Measurements from ENCODE around the gene HBEGF.

- TF ChIP-seq CTCF (IDR thresholded peaks at IDR 0.05; ENCODE audit: borderline replicate concordance, extremely low read depth, low read length, poor library complexity, severe bottlenecking): no peak
- TF ChIP-seq EZH2 (IDR thresholded peaks at IDR 0.05; ENCODE audit: borderline replicate concordance, low read depth, low read length, severe bottlenecking): no peak
Observed at GRCh38 chr5:140356853-140357725, 10.7 kb upstream of the HBEGF start.

Measured in DND-41 (cell line).